GM23338 (cell line): ENCODE results near the gene SEMA3C. TPM values are rescaled to one million over a fixed set of nuclear protein-coding genes. Genes with fewer than 3 reads are reported as not detected.

Source experiments
- ATAC-seq: fragments of 200-7000 bp; cut with Tn5 transposase; 3 replicates; pipeline ENCODE4 v1.9.1; 2020
- DNase-seq: peaks from one replicate; pipeline ENCODE4 v3.0.0-alpha.2; 2015; ENCODE audit warnings: low spot score
- H2AFZ ChIP-seq: fragments of 200-600 bp; sonication (generic); 2 replicates; pipeline ENCODE4 v1.8.0; 2016; ENCODE audit warnings: antibody characterized with exemption, mild to moderate bottlenecking, moderate library complexity
- H3F3A ChIP-seq: fragments of 200-600 bp; sonication (generic); replicated peaks from 2 replicates; pipeline ENCODE4 v1.8.0; 2017; ENCODE audit warnings: antibody characterized with exemption, mixed run types, low read depth
- H3K27ac ChIP-seq: fragments of 200-600 bp; sonication (generic); 2 replicates; pipeline ENCODE4 v1.6.1; 2016; ENCODE audit warnings: low read depth
- H3K27me3 ChIP-seq: fragments of 200-600 bp; sonication (generic); 2 replicates; pipeline ENCODE4 v1.8.0; 2016; ENCODE audit warnings: mild to moderate bottlenecking, mixed run types, moderate library complexity; ENCODE audit not compliant: insufficient read depth
- H3K36me3 ChIP-seq: fragments of 200-600 bp; sonication (generic); 2 replicates; pipeline ENCODE4 v1.8.0; 2016; ENCODE audit warnings: mild to moderate bottlenecking; ENCODE audit not compliant: insufficient read depth
- H3K4me1 ChIP-seq: fragments of 200-600 bp; sonication (generic); 2 replicates; pipeline ENCODE4 v1.8.0; 2016; ENCODE audit warnings: mild to moderate bottlenecking, moderate library complexity; ENCODE audit not compliant: insufficient read depth
- H3K4me2 ChIP-seq: fragments of 200-600 bp; sonication (generic); 2 replicates; pipeline ENCODE4 v1.7.1; 2017; ENCODE audit warnings: mixed run types
- H3K4me3 ChIP-seq: fragments of 200-600 bp; sonication (generic); 2 replicates; pipeline ENCODE4 v1.6.1; 2016; ENCODE audit warnings: mixed run types
- H3K79me2 ChIP-seq: fragments of 200-600 bp; sonication (generic); replicated peaks from 2 replicates; pipeline ENCODE4 v1.8.0; 2017; ENCODE audit warnings: mild to moderate bottlenecking; ENCODE audit not compliant: insufficient read depth
- H3K9me2 ChIP-seq: fragments of 200-600 bp; sonication (generic); 2 replicates; pipeline ENCODE4 v1.8.0; 2017; ENCODE audit not compliant: insufficient read depth
- H4K20me1 ChIP-seq: fragments of 200-600 bp; sonication (generic); replicated peaks from 2 replicates; pipeline ENCODE4 v1.8.0; 2017; ENCODE audit warnings: mild to moderate bottlenecking; ENCODE audit not compliant: insufficient read depth
- H3K27ac Mint-ChIP-seq: 2 replicates; pipeline ENCODE4 v1.8.0; 2020; ENCODE audit warnings: inconsistent platforms, mild to moderate bottlenecking, moderate library complexity, mixed read lengths
- H3K27me3 Mint-ChIP-seq: 3 replicates; pipeline ENCODE4 v1.8.0; 2022; ENCODE audit warnings: low read depth, mild to moderate bottlenecking, moderate library complexity, mixed read lengths, inconsistent platforms; ENCODE audit not compliant: insufficient read depth, poor library complexity
- H3K36me3 Mint-ChIP-seq: 3 replicates; pipeline ENCODE4 v1.8.0; 2021; ENCODE audit warnings: low read depth, mild to moderate bottlenecking, inconsistent platforms, moderate library complexity, mixed read lengths
- H3K4me1 Mint-ChIP-seq: 3 replicates; pipeline ENCODE4 v1.8.0; 2020; ENCODE audit warnings: mild to moderate bottlenecking, inconsistent platforms, mixed read lengths
- H3K4me3 Mint-ChIP-seq: 3 replicates; pipeline ENCODE4 v1.8.0; 2021; ENCODE audit warnings: moderate library complexity, mild to moderate bottlenecking, inconsistent platforms, mixed read lengths
- H3K9me3 Mint-ChIP-seq: 3 replicates; pipeline ENCODE4 v1.8.0; 2020; ENCODE audit warnings: moderate library complexity, mild to moderate bottlenecking, inconsistent platforms, mixed read lengths
- CREB1 ChIP-seq: fragments of 250-450 bp; sonication (Bioruptor Pico); IDR thresholded peaks from 2 replicates; pipeline ENCODE4 v1.5.0; 2020; ENCODE audit warnings: low read depth, mild to moderate bottlenecking, moderate library complexity
- EZH2 ChIP-seq: fragments of 200-600 bp; sonication (generic); IDR thresholded peaks from one replicate; pipeline ENCODE4 v1.8.0; 2017; ENCODE audit warnings: antibody characterized with exemption, mild to moderate bottlenecking, low read depth; ENCODE audit not compliant: unreplicated experiment
- EZH2phosphoT487 ChIP-seq: fragments of 200-600 bp; sonication (generic); IDR thresholded peaks from one replicate; pipeline ENCODE4 v1.8.1; 2018; ENCODE audit warnings: antibody characterized with exemption; ENCODE audit not compliant: unreplicated experiment
- JUNB ChIP-seq: IDR thresholded peaks from one replicate; pipeline ENCODE4 v1.6.1; 2016; ENCODE audit warnings: antibody characterized with exemption; ENCODE audit not compliant: unreplicated experiment
- NANOG ChIP-seq: IDR thresholded peaks from 2 replicates; pipeline ENCODE4 v1.6.1; 2016; ENCODE audit warnings: antibody characterized with exemption, borderline replicate concordance
- STAT1 ChIP-seq: IDR thresholded peaks from one replicate; pipeline ENCODE4 v1.6.1; 2016; ENCODE audit warnings: antibody characterized with exemption; ENCODE audit not compliant: unreplicated experiment
- ZNF114 ChIP-seq: fragments of 250-450 bp; sonication (Bioruptor Pico); IDR thresholded peaks from 2 replicates; pipeline ENCODE4 v1.5.0; 2020; ENCODE audit warnings: mild to moderate bottlenecking, moderate library complexity
- ZNF331 ChIP-seq: fragments of 250-450 bp; sonication (Bioruptor Pico); IDR thresholded peaks from 2 replicates; pipeline ENCODE4 v1.5.0; 2020; ENCODE audit warnings: low read depth, mild to moderate bottlenecking, moderate library complexity
- ZNF462 ChIP-seq: fragments of 250-450 bp; sonication (Bioruptor Pico); IDR thresholded peaks from 2 replicates; pipeline ENCODE4 v1.5.0; 2020; ENCODE audit warnings: mild to moderate bottlenecking, moderate library complexity
- polyA plus RNA-seq: library from polyadenylated mRNA; unstranded; fragments of >200 nt; fragmentation: Nextera tagmentation; extraction: Ambion mirVana; gene quantifications from 2 replicates; pipeline ENCODE4 v1.2.1, GENCODE V29; 2016
- total RNA-seq: library from RNA; depleted of rRNA; stranded (reverse); fragments of >200 nt; shearing (Covaris generic); gene quantifications from 2 replicates; pipeline ENCODE4 v1.2.3, GENCODE V29; 2014
- TF ChIP-seq, protein P1 (sequence below), 2 experiments: fragments of 200-600 bp in 1 of 2; sonication (generic) in 1 of 2; conservative IDR thresholded peaks; 2 replicates each; pipeline versions ENCODE4 v1.5.1 to v1.6.1; 2016 to 2017; ENCODE audit warnings: antibody characterized with exemption in 2 of 2, low read depth in 2 of 2, mild to moderate bottlenecking in 2 of 2, moderate library complexity in 1 of 2
- TF ChIP-seq, protein P2 (sequence below): IDR thresholded peaks from 2 replicates; pipeline ENCODE4 v1.6.1; 2016; ENCODE audit warnings: antibody characterized with exemption
- TF ChIP-seq, protein P3 (sequence below): IDR thresholded peaks from one replicate; pipeline ENCODE4 v1.6.1; 2018; ENCODE audit warnings: antibody characterized with exemption; ENCODE audit not compliant: unreplicated experiment

SEMA3C gene
- total and polyA plus RNA-seq, 2 experiments from 2014 or later: 1.0 to 3.5 TPM

DNA sequence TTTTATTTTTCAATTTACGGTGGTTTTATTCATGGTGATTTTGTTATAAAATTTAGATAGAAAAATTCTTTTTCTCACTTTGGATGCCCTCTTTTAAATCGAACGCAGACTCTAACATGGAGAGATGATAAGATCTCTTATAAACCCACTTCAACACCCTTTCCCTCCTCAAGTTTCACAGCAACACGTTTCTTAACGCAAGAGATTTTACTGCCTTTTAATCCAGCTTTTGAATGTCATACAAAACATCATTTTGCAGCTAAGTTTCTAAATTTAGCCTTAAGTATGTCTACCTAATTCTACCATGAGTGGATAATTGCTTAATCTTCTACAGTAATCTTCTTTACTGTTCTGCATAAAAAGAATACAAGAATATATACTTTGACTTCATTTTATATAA, 70.0 kb downstream of the SEMA3C start:
- no peak overlapping the region for H3K4me2 ChIP-seq
- no peaks in the 10 kb centered on the region for H3K36me3 ChIP-seq
- no peaks in the 10 kb centered on the region for H3K27me3 Mint-ChIP-seq
- no peaks in the 10 kb centered on the region for H3K9me2 ChIP-seq
- no peaks in the 10 kb centered on the region for H3F3A ChIP-seq
- no peak overlapping the region for H3K4me3 ChIP-seq
- no peaks in the 10 kb centered on the region for H3K36me3 Mint-ChIP-seq
- peaks cover 9% of the 10 kb centered on the region; the same call in 2 of the 3 replicates for H3K4me1 Mint-ChIP-seq
- no peak for TF ChIP-seq EZH2
- TF ChIP-seq CREB1 (CRISPR knock-in tag): no peak
- TF ChIP-seq, protein P1, sequence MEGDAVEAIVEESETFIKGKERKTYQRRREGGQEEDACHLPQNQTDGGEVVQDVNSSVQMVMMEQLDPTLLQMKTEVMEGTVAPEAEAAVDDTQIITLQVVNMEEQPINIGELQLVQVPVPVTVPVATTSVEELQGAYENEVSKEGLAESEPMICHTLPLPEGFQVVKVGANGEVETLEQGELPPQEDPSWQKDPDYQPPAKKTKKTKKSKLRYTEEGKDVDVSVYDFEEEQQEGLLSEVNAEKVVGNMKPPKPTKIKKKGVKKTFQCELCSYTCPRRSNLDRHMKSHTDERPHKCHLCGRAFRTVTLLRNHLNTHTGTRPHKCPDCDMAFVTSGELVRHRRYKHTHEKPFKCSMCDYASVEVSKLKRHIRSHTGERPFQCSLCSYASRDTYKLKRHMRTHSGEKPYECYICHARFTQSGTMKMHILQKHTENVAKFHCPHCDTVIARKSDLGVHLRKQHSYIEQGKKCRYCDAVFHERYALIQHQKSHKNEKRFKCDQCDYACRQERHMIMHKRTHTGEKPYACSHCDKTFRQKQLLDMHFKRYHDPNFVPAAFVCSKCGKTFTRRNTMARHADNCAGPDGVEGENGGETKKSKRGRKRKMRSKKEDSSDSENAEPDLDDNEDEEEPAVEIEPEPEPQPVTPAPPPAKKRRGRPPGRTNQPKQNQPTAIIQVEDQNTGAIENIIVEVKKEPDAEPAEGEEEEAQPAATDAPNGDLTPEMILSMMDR (conservative IDR thresholded peaks at IDR 0.05; ENCODE audit: low read depth in 2 of 2): no peak
- TF ChIP-seq JUNB: no peak
- no peak for TF ChIP-seq NANOG
- TF ChIP-seq ZNF114: no peak
- no peak for TF ChIP-seq ZNF331 (CRISPR knock-in tag)
- no peak for TF ChIP-seq EZH2phosphoT487
- TF ChIP-seq, protein P2, sequence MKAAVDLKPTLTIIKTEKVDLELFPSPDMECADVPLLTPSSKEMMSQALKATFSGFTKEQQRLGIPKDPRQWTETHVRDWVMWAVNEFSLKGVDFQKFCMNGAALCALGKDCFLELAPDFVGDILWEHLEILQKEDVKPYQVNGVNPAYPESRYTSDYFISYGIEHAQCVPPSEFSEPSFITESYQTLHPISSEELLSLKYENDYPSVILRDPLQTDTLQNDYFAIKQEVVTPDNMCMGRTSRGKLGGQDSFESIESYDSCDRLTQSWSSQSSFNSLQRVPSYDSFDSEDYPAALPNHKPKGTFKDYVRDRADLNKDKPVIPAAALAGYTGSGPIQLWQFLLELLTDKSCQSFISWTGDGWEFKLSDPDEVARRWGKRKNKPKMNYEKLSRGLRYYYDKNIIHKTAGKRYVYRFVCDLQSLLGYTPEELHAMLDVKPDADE: no peak
- TF ChIP-seq ZNF462 (CRISPR knock-in tag): no peak
- TF ChIP-seq STAT1: no peak
- TF ChIP-seq, protein P3, sequence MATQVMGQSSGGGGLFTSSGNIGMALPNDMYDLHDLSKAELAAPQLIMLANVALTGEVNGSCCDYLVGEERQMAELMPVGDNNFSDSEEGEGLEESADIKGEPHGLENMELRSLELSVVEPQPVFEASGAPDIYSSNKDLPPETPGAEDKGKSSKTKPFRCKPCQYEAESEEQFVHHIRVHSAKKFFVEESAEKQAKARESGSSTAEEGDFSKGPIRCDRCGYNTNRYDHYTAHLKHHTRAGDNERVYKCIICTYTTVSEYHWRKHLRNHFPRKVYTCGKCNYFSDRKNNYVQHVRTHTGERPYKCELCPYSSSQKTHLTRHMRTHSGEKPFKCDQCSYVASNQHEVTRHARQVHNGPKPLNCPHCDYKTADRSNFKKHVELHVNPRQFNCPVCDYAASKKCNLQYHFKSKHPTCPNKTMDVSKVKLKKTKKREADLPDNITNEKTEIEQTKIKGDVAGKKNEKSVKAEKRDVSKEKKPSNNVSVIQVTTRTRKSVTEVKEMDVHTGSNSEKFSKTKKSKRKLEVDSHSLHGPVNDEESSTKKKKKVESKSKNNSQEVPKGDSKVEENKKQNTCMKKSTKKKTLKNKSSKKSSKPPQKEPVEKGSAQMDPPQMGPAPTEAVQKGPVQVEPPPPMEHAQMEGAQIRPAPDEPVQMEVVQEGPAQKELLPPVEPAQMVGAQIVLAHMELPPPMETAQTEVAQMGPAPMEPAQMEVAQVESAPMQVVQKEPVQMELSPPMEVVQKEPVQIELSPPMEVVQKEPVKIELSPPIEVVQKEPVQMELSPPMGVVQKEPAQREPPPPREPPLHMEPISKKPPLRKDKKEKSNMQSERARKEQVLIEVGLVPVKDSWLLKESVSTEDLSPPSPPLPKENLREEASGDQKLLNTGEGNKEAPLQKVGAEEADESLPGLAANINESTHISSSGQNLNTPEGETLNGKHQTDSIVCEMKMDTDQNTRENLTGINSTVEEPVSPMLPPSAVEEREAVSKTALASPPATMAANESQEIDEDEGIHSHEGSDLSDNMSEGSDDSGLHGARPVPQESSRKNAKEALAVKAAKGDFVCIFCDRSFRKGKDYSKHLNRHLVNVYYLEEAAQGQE: no peak
- H3K4me3 Mint-ChIP-seq: no peak overlapping the region
- no peak overlapping the region for H3K27ac Mint-ChIP-seq
- DNase-seq (no peak), ATAC-seq (no peak)
- H4K20me1 ChIP-seq: no peaks in the 10 kb centered on the region
- H3K4me1 ChIP-seq: no peaks in the 10 kb centered on the region
- no peaks in the 10 kb centered on the region for H3K79me2 ChIP-seq
- H3K27me3 ChIP-seq: no peaks in the 10 kb centered on the region
- no peak overlapping the region for H2AFZ ChIP-seq
- H3K9me3 Mint-ChIP-seq: no peaks in the 10 kb centered on the region
- no peak overlapping the region for H3K27ac ChIP-seq
